ENCODE data around the gene PYCARD. TPM values are rescaled to one million over a fixed set of nuclear protein-coding genes. Genes with fewer than 3 reads are reported as not detected.
"Not testable (repeated sequence)": the region's sequence is repeated elsewhere in the genome, so short reads cannot be mapped to it uniquely, and the experiment has no call there.

PYCARD gene
- total RNA-seq, result 8.2 TPM
- long read RNA-seq, partial matches to known transcripts, result 0 of 5 reads
- long read RNA-seq, other reads (novel, unspliced or antisense), result 1 of 5 reads

DNA sequence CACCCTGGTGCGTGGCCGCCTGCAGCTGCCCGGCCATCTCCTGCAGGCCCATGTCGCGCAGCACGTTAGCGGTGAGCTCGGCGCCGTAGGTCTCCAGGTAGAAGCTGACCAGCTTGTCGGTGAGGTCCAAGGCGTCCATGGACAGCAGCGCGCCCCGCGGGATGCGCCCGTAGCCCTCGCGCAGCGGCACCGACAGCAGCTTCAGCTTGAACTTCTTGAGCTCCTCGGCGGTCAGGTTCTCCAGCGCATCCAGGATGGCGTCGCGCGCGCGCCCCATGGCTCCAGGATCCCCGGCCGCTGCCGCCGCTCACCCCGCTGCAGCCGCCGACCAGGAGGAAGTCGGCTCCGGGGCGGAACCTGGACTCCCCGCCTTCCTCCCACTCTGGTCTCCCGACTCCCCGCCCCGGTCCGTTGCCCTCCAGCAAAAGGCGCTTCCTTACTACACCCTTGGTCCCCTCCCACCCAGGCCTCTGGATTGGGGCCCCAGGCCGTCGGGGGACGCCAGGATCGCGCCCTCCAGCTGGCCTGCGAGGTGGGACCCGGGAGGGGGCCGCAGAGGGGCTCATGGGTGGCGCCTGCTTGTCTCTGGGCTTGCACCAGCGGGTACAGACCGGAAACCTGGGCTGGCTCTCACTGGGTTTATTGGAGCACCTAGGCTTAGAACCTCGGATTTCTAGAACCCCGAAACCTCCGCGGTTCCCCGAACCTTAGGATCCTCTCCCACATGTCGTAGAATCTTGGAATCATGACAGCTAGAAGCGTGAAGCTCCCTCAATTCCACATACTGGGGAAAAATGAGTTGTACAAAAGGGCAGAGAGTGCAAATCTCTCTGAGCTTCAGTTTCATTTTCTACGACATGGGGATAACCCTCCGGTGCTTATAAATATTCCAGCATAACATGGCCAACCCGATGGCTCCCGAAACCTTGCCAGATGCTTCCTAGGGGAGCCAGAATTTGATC lies at the start of gene PYCARD:
Gene PYCARD, minus strand, starts transcription at position 347 of the 962 bp plus-strand sequence. Its CDS starts 70 bp downstream, at position 277.
- peak; percentile 81 for ATAC-seq (ENCODE audit: poor library complexity)
- DNase-seq, result peak; percentile 87
- intact Hi-C loops (cut with DNase I), result no loop called here

DNA sequence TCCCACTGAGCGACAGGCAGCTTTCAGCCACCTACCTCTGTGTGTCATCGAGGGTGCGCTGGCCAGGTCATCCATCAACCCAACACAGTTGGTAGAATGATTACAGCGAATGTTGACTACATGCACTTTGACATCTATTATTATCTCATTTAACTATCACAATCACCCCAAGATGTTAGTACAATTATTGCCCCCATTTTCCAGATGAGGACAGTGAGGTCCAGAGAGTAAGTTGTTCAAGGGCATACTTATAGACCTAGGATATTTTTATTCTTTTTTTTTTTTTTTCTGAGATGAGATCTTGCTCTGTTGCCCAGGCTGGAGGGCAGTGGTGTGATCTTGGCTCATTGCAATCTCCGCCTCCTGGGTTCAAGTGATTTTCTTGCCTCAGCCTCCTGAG lies 48.9 kb upstream of the PYCARD start:
- DNase-seq, result no peak
- no peak for ATAC-seq (ENCODE audit: poor library complexity)
- intact Hi-C loops (cut with DNase I), result no loop called here

DNA sequence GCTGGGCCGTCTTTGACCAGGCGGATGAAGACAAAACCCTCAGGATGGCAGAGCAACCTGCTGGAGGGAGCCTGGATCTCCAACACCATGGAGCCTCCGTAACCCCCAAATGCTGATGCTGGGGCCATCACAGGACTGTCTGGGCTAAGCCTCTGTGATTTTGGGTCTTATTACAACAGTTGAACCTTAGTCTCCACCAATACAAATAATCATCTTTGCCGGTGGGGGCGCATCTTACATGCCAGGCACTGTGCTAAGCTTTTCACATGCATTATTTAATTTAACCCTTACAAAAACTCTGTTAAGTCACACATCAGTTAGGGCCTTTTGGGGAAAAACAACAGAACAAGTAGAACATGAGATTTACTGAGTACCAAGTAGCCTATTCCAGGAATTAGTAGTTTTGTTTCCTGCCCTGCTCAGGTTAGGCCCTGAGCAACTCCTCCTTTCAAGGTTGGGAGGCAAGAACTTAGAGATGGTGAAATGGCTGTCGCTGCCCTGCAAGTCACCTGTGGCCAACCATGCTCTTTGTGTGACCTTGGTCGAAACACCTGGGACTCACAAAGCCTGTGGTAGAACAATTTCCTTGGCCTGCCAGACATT lies 48.3 kb upstream of the PYCARD start:
- ATAC-seq (ENCODE audit: poor library complexity) (no peak), DNase-seq (no peak)
- intact Hi-C loops (cut with DNase I), result no loop called here

DNA sequence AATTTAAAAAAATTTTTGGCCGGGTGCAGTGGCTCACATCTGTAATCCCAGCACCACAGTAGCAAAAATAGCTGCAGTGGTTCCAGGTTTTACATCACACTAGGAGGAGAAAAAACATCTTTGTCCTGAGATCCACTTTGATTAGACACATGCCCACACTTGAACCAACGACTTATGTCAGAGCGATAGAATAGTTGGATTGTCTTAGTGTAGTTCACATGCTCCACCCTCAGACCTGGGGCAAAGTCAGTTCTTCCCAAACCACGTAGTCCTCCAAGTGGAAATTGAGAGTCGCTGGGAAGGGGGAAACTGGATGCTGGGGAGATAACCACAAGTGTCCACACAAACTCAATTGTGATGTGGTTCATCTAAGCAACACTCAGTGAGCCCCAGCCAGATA lies 45.8 kb upstream of the PYCARD start:
- ATAC-seq (ENCODE audit: poor library complexity) (no peak), DNase-seq (no peak)
- intact Hi-C loops (cut with DNase I), result no loop called here

DNA sequence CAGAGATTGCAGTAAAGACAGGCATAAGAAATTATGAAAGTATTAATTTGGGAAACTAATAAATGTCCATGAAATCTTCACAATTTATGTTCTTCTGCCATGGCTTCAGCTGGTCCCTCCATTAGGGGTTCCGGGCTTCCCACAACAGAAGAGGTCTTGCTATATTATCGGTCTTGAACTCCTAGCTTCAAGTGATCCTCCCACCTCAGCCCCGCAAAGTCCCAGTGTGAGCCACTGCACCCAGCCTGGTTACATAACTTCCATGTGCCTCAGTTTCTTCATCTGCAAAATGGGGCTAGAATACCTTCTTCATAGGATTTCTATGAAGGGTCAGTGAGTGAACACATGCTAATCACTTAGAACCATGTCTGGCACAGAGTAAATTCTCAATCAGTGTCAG lies 43.7 kb upstream of the PYCARD start:
- intact Hi-C loops (cut with DNase I), result no loop called here
- DNase-seq (no peak), ATAC-seq (ENCODE audit: poor library complexity) (no peak)

DNA sequence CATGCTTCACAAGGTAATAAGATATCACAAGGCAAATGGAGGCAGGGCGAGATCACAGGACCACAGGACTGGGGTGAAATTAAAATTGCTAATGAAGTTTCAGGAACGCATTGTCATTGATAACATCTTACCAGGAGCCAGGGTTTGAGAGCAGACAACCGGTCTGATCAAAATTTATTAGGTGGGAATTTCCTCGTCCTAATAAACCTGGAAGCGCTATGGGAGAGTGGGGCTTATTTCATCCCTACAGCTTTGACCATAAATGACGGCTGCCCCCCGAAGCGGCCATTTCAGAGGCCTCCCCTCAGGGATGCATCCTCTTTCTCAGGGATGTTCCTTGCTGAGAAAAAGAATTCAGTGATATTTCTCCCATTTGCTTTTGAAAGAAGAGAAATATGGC lies 43.0 kb upstream of the PYCARD start:
- intact Hi-C loops (cut with DNase I); DNase-seq; ATAC-seq (ENCODE audit: poor library complexity): not testable (repeated sequence)

DNA sequence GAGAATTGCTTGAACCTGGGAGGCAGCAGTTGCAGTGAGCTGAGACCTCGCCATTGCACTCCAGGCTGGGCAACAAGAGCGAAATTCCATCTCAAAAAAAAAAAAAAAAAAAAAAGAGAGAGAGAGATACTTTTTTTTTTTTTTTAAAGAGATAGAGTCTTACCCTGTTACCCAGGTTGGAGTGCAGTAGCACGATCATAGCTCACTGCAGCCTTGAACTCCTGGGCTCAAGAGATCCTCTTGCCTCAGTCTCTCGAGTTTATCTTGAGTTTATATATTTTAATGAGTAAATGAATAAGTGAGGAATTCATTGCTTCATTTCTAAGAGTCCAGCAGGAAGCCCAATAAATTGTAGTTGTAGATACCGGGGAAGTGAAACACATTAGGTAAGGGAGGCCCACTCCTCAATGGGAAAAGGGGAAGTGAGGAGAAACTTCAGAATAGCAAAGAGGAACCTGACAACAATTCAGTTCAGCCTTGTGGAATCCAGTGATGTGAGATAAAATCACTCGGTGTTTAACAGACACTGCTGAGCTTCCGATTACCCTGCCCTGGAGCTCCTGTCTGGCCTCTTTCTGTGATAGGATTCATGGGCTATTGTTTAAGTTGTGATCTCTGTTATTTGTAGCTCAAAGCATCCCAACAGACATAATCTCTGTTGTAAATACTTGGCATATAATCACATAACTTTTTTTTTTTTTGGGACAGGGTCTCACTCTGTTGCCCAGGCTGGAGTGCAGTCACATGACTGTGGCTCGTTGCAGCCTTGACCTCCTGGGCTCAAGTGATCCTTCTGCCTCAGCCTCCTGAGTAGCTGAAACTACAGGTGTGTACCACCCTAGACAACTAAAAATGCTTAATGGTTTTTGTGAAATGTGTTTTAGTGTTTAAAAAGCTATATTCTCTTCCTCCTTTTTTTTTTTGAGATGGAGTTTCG lies 41.4 kb upstream of the PYCARD start:
- no peak for ATAC-seq (ENCODE audit: poor library complexity)
- intact Hi-C loops (cut with DNase I), result no loop called here

DNA sequence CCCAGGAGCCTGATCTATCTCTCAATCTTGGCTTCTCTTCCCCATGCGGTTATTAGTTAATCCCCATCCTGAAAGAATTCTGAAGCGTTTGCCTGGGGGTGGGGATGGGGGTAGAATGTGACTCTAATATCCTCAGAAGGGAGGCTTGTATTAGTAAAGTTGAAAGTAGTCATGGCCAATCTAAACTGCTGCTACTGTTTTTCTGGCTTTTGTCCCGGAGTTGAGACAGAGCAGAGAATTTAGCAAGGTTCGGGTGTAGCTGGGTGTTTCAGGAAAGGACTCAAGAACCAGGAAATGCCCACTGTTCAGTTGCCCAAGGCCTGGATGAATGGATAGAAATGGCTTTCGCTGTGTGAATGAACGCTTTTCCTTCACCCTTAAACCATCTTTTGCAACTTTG lies 39.6 kb upstream of the PYCARD start:
- DNase-seq, result no peak
- ATAC-seq (ENCODE audit: poor library complexity), result no peak
- intact Hi-C loops (cut with DNase I), result no loop called here

More for the DNA sequence above, 41.4 kb upstream of the PYCARD start:
- DNase-seq, result no peak

DNA sequence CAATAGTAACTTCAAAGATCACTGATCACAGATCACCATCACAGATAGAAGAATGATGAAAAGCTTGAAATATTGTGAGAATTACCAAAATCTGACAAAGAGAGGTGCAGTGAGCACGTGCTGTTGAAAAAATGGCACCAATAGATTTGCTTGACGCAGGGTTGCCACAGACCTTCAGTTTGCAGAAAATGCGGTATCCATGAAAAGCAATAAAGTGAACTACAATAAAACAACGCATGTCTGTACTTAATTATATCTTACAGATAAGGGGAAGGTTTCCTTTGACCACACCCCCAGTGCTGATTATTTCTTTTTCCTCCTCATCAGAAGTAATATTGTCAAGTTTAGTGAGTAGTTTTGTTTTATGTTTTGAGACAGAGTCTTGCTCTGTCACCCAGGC lies 35.5 kb upstream of the PYCARD start:
- intact Hi-C loops (cut with DNase I), result no loop called here
- no peak for ATAC-seq (ENCODE audit: poor library complexity)
- no peak for DNase-seq

DNA sequence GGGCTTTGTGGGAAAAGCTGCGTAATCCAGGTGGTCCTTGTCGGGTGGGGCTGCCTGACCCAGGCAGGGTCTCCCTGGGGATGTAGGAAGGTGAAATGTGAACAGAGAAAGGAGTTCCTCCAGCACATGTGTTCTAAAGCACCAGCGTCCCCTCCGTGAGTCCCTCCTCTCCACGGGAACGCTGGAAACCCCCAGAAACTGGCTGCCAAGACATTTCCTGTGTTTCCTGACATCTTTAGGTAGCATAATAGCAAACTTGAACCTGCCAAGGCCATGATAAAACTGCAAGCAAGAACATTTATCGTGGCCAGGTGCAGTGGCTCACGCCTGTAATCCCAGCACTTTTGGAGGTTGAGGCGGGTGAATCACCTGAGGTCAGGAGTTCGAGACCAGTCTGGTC lies 26.9 kb upstream of the PYCARD start:
- intact Hi-C loops (cut with DNase I), result no loop called here
- no peak for DNase-seq
- no peak for ATAC-seq (ENCODE audit: poor library complexity)

DNA sequence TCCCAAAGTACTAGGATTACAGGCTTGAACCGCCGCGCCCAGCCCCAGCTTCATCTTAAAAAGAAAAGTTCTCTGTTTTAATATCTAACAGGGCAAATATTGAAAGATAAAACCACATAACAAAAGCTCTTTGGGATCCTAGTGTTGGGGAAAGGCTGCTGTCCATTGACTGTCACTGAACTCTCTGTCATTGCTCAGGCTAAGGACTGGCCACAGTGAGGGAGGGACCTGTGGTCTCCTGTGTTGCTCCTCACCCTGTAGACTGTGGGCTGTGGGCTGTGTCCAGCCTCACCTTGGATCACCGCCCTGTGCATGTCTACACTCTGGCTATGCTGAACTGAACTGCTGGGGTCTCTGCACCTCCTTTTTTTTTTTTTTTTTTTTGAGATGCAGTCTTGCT lies 25.6 kb upstream of the PYCARD start:
- DNase-seq (no peak), ATAC-seq (ENCODE audit: poor library complexity) (no peak)
- intact Hi-C loops (cut with DNase I), result no loop called here

DNA sequence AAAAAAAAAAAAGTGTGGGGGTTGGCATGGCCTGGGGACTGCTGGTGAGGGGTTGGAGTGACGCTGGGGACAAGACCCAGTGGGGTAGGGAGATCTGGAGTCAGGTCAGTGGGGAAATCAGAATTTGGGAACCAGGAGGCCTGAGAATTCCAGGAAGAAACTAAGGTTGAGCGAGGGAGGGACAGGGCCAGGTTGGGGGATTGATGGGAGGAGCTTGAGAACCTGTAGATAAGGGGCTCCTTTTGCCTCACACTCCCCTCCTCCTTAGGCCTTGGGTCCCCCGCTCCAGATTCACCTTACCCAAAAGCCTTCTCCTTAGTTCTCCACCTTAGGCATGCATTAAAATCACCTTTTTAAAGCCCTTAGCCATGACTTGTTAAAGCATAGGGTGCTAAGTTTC lies 22.6 kb upstream of the PYCARD start:
- intact Hi-C loops (cut with DNase I), result no loop called here
- no peak for DNase-seq
- ATAC-seq (ENCODE audit: poor library complexity), result no peak

DNA sequence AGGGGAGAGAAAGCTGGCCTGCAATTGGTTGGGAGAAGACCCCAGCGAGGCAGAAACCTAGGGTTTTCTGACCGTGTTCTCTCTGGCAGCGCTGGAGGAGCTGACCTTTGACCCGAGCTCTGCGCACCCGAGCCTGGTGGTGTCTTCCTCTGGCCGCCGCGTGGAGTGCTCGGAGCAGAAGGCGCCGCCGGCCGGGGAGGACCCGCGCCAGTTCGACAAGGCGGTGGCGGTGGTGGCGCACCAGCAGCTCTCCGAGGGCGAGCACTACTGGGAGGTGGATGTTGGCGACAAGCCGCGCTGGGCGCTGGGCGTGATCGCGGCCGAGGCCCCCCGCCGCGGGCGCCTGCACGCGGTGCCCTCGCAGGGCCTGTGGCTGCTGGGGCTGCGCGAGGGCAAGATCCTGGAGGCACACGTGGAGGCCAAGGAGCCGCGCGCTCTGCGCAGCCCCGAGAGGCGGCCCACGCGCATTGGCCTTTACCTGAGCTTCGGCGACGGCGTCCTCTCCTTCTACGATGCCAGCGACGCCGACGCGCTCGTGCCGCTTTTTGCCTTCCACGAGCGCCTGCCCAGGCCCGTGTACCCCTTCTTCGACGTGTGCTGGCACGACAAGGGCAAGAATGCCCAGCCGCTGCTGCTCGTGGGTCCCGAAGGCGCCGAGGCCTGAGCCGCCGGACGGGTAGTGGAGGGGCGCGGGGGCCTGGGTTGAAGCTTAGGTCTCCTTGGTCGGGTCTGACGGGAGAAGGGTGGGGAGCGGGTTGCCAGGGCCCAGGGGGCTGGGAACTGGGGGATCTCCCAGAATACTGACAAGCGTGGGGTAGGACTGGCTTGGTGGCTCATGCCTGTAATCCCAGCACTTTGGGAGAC lies 21.8 kb upstream of the PYCARD start:
- intact Hi-C loops (cut with DNase I), result no loop called here
- ATAC-seq (ENCODE audit: poor library complexity) (no peak), DNase-seq (no peak)

DNA sequence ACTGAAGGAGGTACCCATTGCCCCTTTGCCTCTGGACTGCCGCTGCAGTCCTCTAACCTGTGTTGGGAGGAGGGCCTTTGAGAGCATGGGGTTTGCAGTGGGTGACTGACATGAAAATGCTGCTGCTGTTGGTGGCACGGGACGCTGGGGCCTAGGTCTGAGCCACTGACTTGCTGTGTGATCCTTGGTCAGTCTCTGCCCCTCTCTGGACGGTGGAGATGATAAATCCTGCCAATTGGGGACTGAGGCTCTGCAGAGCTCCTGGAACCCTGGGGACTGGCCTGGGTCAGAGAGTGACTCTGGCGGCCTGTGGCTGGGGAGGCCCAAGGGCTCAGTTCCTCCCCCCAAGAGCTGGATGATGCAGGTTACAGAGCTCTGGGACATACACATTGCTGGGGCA lies 20.5 kb upstream of the PYCARD start:
- ATAC-seq (ENCODE audit: poor library complexity), result no peak
- no peak for DNase-seq
- intact Hi-C loops (cut with DNase I), result no loop called here

DNA sequence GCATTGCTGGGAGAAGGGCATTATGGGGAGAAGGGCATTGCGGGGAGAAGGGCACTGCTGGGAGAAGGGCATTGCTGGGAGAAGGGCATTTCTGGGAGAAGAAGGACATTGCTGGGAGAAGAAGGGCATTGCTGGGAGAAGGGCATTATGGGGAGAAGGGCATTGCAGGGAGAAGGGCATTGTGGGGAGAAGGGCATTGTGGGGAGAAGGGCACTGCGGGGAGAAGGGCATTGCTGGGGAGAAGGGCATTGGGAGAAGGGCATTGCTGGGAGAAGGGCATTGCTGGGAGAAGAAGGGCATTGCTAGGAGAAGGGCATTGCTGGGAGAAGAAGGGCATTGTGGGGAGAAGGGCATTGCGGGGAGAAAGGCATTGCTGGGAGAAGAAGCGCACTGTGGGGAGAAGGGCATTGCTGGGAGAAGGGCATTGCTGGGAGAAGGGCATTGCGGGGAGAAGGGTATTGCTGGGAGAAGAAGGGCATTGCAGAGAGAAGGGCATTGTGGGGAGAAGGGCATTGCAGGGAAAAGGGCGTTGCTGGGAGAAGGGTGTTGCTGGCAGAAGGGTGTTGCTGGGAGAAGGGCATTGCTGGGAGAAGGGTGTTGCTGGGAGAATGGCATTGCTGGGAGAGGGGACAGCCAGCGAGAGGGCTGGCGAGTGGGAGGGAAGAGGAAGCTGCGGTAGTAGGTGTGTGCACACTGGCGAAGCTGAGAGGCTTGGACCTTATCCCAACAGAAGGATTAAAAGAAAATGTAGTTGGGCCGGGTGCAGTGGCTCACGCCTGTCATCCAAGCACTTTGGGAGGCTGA lies 19.0 kb upstream of the PYCARD start:
- intact Hi-C loops (cut with DNase I), result no loop called here
- DNase-seq (no peak), ATAC-seq (ENCODE audit: poor library complexity) (no peak)

DNA sequence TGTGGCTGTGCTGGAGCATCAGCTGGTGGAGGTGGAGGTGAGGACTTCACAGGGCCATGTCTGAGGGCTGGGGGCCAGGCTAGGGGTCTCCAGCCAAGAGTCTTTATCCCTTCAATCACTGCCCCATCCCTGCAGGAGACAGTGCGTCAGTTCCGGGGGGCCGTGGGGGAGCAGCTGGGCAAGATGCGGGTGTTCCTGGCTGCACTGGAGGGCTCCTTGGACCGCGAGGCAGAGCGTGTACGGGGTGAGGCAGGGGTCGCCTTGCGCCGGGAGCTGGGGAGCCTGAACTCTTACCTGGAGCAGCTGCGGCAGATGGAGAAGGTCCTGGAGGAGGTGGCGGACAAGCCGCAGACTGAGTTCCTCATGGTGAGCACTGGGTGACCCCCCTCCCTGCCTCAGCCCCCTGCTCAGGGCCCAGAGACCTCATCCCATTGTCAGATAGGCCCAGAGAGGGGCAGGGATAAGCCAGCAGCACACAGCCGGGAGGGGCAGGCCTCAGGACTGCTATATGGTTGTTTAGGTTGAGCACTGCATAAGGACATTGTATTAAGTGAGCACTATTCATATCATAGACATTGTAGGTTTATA lies 16.7 kb upstream of the PYCARD start:
- intact Hi-C loops (cut with DNase I), result no loop called here
- DNase-seq (no peak), ATAC-seq (ENCODE audit: poor library complexity) (no peak)

DNA sequence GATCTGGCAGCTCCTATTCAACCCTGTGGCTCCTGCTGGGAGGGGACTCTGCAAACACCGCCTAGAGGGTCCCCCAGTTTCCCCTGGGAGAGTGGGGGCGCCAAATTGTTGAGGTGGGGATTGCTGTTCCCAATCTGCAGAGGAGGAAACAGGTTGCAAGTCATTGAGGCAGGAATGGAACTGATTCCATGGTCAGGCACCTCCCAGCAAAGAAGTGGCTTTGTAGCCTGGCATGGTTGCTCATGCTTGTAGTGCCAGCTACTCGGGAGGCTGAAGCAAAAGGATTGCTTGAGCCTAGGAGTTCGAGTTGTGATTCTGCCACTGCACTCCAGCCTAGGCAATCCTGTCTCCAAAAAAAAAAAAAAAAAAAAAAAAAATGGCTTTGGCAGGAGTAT lies 14.6 kb upstream of the PYCARD start:
- ATAC-seq (ENCODE audit: poor library complexity), result no peak
- DNase-seq, result no peak
- intact Hi-C loops (cut with DNase I), result no loop called here

Data from Right ventricle myocardium superior (tissue), 1 donor.